Measurements from ENCODE around the gene EMSY. TPM values are rescaled to one million over a fixed set of nuclear protein-coding genes. Genes with fewer than 3 reads are reported as not detected.

Gene EMSY
- total RNA-seq, 4 donors from 2014 or later = 12.8 to 59.3 (median 20.6) TPM

GRCh38 chr11:76512851-76513653 lies 68.2 kb downstream of the EMSY start:
- ATAC-seq (ENCODE audit: low FRiP score) (no peak), DNase-seq (ENCODE audit: low spot score) (no peak)
- no peak for TF ChIP-seq CTCF (IDR thresholded peaks at IDR 0.05)

- ATAC-seq (ENCODE audit: low FRiP score) = no peak
- no peak for TF ChIP-seq CTCF (IDR thresholded peaks at IDR 0.05)
- no peak for DNase-seq (ENCODE audit: low spot score)
These were observed 68.8 kb downstream of the EMSY start for GRCh38 chr11:76513654-76514034.

GRCh38 chr11:76515494-76515893 lies 70.7 kb downstream of the EMSY start:
- no peak for TF ChIP-seq CTCF (IDR thresholded peaks at IDR 0.05)
- DNase-seq (ENCODE audit: low spot score) = no peak
- no peak for ATAC-seq (ENCODE audit: low FRiP score)

- TF ChIP-seq CTCF (IDR thresholded peaks at IDR 0.05) = no peak
- DNase-seq (ENCODE audit: low spot score) (no peak), ATAC-seq (ENCODE audit: low FRiP score) (no peak)
These were observed 78.3 kb downstream of the EMSY start for GRCh38 chr11:76523147-76523546.

- no peak for TF ChIP-seq CTCF (IDR thresholded peaks at IDR 0.05)
- no peak for ATAC-seq (ENCODE audit: low FRiP score)
- no peak for DNase-seq (ENCODE audit: low spot score)
These were observed 79.1 kb downstream of the EMSY start for GRCh38 chr11:76523786-76524436.

GRCh38 chr11:76524461-76524860 lies 79.6 kb downstream of the EMSY start:
- TF ChIP-seq CTCF (IDR thresholded peaks at IDR 0.05) = no peak
- DNase-seq (ENCODE audit: low spot score) (no peak), ATAC-seq (ENCODE audit: low FRiP score) (no peak)

- no peak for TF ChIP-seq CTCF (IDR thresholded peaks at IDR 0.05)
- no peak for DNase-seq (ENCODE audit: low spot score)
- no peak for ATAC-seq (ENCODE audit: low FRiP score)
These were observed 80.1 kb downstream of the EMSY start for GRCh38 chr11:76524919-76525318.
